GM23338 (cell line): ENCODE results near the gene RTL10. TPM values are rescaled to one million over a fixed set of nuclear protein-coding genes. Genes with fewer than 3 reads are reported as not detected.
A peak's percentile ranks its signal among the peaks of the same experiment; 100 is the strongest.

Experiments
- ATAC-seq: fragments of 200-7000 bp; cut with Tn5 transposase; 3 replicates; pipeline ENCODE4 v1.9.1; 2020
- DNase-seq: peaks from one replicate; pipeline ENCODE4 v3.0.0-alpha.2; 2015; ENCODE audit warnings: low spot score
- H2AFZ ChIP-seq: fragments of 200-600 bp; sonication (generic); 2 replicates; pipeline ENCODE4 v1.8.0; 2016; ENCODE audit warnings: antibody characterized with exemption, mild to moderate bottlenecking, moderate library complexity
- H3F3A ChIP-seq: fragments of 200-600 bp; sonication (generic); replicated peaks from 2 replicates; pipeline ENCODE4 v1.8.0; 2017; ENCODE audit warnings: antibody characterized with exemption, mixed run types, low read depth
- H3K27ac ChIP-seq: fragments of 200-600 bp; sonication (generic); 2 replicates; pipeline ENCODE4 v1.6.1; 2016; ENCODE audit warnings: low read depth
- H3K27me3 ChIP-seq: fragments of 200-600 bp; sonication (generic); 2 replicates; pipeline ENCODE4 v1.8.0; 2016; ENCODE audit warnings: mild to moderate bottlenecking, mixed run types, moderate library complexity; ENCODE audit not compliant: insufficient read depth
- H3K36me3 ChIP-seq: fragments of 200-600 bp; sonication (generic); 2 replicates; pipeline ENCODE4 v1.8.0; 2016; ENCODE audit warnings: mild to moderate bottlenecking; ENCODE audit not compliant: insufficient read depth
- H3K4me1 ChIP-seq: fragments of 200-600 bp; sonication (generic); 2 replicates; pipeline ENCODE4 v1.8.0; 2016; ENCODE audit warnings: mild to moderate bottlenecking, moderate library complexity; ENCODE audit not compliant: insufficient read depth
- H3K4me2 ChIP-seq: fragments of 200-600 bp; sonication (generic); 2 replicates; pipeline ENCODE4 v1.7.1; 2017; ENCODE audit warnings: mixed run types
- H3K4me3 ChIP-seq: fragments of 200-600 bp; sonication (generic); 2 replicates; pipeline ENCODE4 v1.6.1; 2016; ENCODE audit warnings: mixed run types
- H3K79me2 ChIP-seq: fragments of 200-600 bp; sonication (generic); replicated peaks from 2 replicates; pipeline ENCODE4 v1.8.0; 2017; ENCODE audit warnings: mild to moderate bottlenecking; ENCODE audit not compliant: insufficient read depth
- H3K9me2 ChIP-seq: fragments of 200-600 bp; sonication (generic); 2 replicates; pipeline ENCODE4 v1.8.0; 2017; ENCODE audit not compliant: insufficient read depth
- H4K20me1 ChIP-seq: fragments of 200-600 bp; sonication (generic); replicated peaks from 2 replicates; pipeline ENCODE4 v1.8.0; 2017; ENCODE audit warnings: mild to moderate bottlenecking; ENCODE audit not compliant: insufficient read depth
- H3K27ac Mint-ChIP-seq: 2 replicates; pipeline ENCODE4 v1.8.0; 2020; ENCODE audit warnings: inconsistent platforms, mild to moderate bottlenecking, moderate library complexity, mixed read lengths
- H3K27me3 Mint-ChIP-seq: 3 replicates; pipeline ENCODE4 v1.8.0; 2022; ENCODE audit warnings: low read depth, mild to moderate bottlenecking, moderate library complexity, mixed read lengths, inconsistent platforms; ENCODE audit not compliant: insufficient read depth, poor library complexity
- H3K36me3 Mint-ChIP-seq: 3 replicates; pipeline ENCODE4 v1.8.0; 2021; ENCODE audit warnings: low read depth, mild to moderate bottlenecking, inconsistent platforms, moderate library complexity, mixed read lengths
- H3K4me1 Mint-ChIP-seq: 3 replicates; pipeline ENCODE4 v1.8.0; 2020; ENCODE audit warnings: mild to moderate bottlenecking, inconsistent platforms, mixed read lengths
- H3K4me3 Mint-ChIP-seq: 3 replicates; pipeline ENCODE4 v1.8.0; 2021; ENCODE audit warnings: moderate library complexity, mild to moderate bottlenecking, inconsistent platforms, mixed read lengths
- H3K9me3 Mint-ChIP-seq: 3 replicates; pipeline ENCODE4 v1.8.0; 2020; ENCODE audit warnings: moderate library complexity, mild to moderate bottlenecking, inconsistent platforms, mixed read lengths
- CREB1 ChIP-seq: fragments of 250-450 bp; sonication (Bioruptor Pico); IDR thresholded peaks from 2 replicates; pipeline ENCODE4 v1.5.0; 2020; ENCODE audit warnings: low read depth, mild to moderate bottlenecking, moderate library complexity
- EZH2 ChIP-seq: fragments of 200-600 bp; sonication (generic); IDR thresholded peaks from one replicate; pipeline ENCODE4 v1.8.0; 2017; ENCODE audit warnings: antibody characterized with exemption, mild to moderate bottlenecking, low read depth; ENCODE audit not compliant: unreplicated experiment
- STAT1 ChIP-seq: IDR thresholded peaks from one replicate; pipeline ENCODE4 v1.6.1; 2016; ENCODE audit warnings: antibody characterized with exemption; ENCODE audit not compliant: unreplicated experiment
- ZNF114 ChIP-seq: fragments of 250-450 bp; sonication (Bioruptor Pico); IDR thresholded peaks from 2 replicates; pipeline ENCODE4 v1.5.0; 2020; ENCODE audit warnings: mild to moderate bottlenecking, moderate library complexity
- ZNF462 ChIP-seq: fragments of 250-450 bp; sonication (Bioruptor Pico); IDR thresholded peaks from 2 replicates; pipeline ENCODE4 v1.5.0; 2020; ENCODE audit warnings: mild to moderate bottlenecking, moderate library complexity
- polyA plus RNA-seq: library from polyadenylated mRNA; unstranded; fragments of >200 nt; fragmentation: Nextera tagmentation; extraction: Ambion mirVana; gene quantifications from 2 replicates; pipeline ENCODE4 v1.2.1, GENCODE V29; 2016
- total RNA-seq: library from RNA; depleted of rRNA; stranded (reverse); fragments of >200 nt; shearing (Covaris generic); gene quantifications from 2 replicates; pipeline ENCODE4 v1.2.3, GENCODE V29; 2014
- TF ChIP-seq, protein P1 (sequence below), 2 experiments: fragments of 200-600 bp in 1 of 2; sonication (generic) in 1 of 2; conservative IDR thresholded peaks; 2 replicates each; pipeline versions ENCODE4 v1.5.1 to v1.6.1; 2016 to 2017; ENCODE audit warnings: antibody characterized with exemption in 2 of 2, low read depth in 2 of 2, mild to moderate bottlenecking in 2 of 2, moderate library complexity in 1 of 2
- TF ChIP-seq, protein P2 (sequence below): IDR thresholded peaks from one replicate; pipeline ENCODE4 v1.6.1; 2018; ENCODE audit warnings: antibody characterized with exemption; ENCODE audit not compliant: unreplicated experiment

Gene RTL10
- total and polyA plus RNA-seq, 2 experiments from 2014 or later, result 9.4 to 17.4 TPM

- no peak for TF ChIP-seq ZNF462 (CRISPR knock-in tag)
- no peak for TF ChIP-seq EZH2
- TF ChIP-seq, protein P1, sequence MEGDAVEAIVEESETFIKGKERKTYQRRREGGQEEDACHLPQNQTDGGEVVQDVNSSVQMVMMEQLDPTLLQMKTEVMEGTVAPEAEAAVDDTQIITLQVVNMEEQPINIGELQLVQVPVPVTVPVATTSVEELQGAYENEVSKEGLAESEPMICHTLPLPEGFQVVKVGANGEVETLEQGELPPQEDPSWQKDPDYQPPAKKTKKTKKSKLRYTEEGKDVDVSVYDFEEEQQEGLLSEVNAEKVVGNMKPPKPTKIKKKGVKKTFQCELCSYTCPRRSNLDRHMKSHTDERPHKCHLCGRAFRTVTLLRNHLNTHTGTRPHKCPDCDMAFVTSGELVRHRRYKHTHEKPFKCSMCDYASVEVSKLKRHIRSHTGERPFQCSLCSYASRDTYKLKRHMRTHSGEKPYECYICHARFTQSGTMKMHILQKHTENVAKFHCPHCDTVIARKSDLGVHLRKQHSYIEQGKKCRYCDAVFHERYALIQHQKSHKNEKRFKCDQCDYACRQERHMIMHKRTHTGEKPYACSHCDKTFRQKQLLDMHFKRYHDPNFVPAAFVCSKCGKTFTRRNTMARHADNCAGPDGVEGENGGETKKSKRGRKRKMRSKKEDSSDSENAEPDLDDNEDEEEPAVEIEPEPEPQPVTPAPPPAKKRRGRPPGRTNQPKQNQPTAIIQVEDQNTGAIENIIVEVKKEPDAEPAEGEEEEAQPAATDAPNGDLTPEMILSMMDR (conservative IDR thresholded peaks at IDR 0.05; ENCODE audit: low read depth in 2 of 2), result no peak
- TF ChIP-seq CREB1 (CRISPR knock-in tag), result no peak
Measured at GRCh38 chr22:19853058-19853878, 1.4 kb downstream of the RTL10 start (continued).

GRCh38 chr22:19852177-19852781, 2.4 kb downstream of the RTL10 start:
- no peaks in the 10 kb centered on the region; the same call in 1 of the 2 replicates for H3K36me3 ChIP-seq
- Mint-ChIP-seq H3K36me3 (peaks cover 41% of the 10 kb centered on the region), H3K4me1 (peaks cover 31% of the 10 kb centered on the region), H3K9me3 (no peaks in the 10 kb centered on the region; the same call in 2 of the 3 replicates), H3K27ac (no peak overlapping the region), H3K4me3 (peak overlapping the region; percentile 98; the same call in 2 of the 3 replicates), H3K27me3 (peaks cover 21% of the 10 kb centered on the region)
- peaks cover 45% of the 10 kb centered on the region for H3K79me2 ChIP-seq
- no peak overlapping the region for H3K4me2 ChIP-seq
- DNase-seq (no peak), ATAC-seq (no peak)
- H3K27me3 ChIP-seq, result no peaks in the 10 kb centered on the region
- no peak overlapping the region; the same call in 1 of the 2 replicates for H3K4me3 ChIP-seq
- no peak overlapping the region for H2AFZ ChIP-seq
- peaks cover 4% of the 10 kb centered on the region; the same call in 1 of the 2 replicates for H4K20me1 ChIP-seq
- no peaks in the 10 kb centered on the region for H3K9me2 ChIP-seq
- 0 out of 2 replicates have a peak, but pooled peaks cover 4% of the 10 kb centered on the region for H3F3A ChIP-seq
- H3K4me1 ChIP-seq, result peaks cover 19% of the 10 kb centered on the region; the same call in 1 of the 2 replicates
- H3K27ac ChIP-seq, result no peak overlapping the region
- TF ChIP-seq EZH2 (no peak), STAT1 (no peak), ZNF114 (no peak)
- TF ChIP-seq, protein P2, sequence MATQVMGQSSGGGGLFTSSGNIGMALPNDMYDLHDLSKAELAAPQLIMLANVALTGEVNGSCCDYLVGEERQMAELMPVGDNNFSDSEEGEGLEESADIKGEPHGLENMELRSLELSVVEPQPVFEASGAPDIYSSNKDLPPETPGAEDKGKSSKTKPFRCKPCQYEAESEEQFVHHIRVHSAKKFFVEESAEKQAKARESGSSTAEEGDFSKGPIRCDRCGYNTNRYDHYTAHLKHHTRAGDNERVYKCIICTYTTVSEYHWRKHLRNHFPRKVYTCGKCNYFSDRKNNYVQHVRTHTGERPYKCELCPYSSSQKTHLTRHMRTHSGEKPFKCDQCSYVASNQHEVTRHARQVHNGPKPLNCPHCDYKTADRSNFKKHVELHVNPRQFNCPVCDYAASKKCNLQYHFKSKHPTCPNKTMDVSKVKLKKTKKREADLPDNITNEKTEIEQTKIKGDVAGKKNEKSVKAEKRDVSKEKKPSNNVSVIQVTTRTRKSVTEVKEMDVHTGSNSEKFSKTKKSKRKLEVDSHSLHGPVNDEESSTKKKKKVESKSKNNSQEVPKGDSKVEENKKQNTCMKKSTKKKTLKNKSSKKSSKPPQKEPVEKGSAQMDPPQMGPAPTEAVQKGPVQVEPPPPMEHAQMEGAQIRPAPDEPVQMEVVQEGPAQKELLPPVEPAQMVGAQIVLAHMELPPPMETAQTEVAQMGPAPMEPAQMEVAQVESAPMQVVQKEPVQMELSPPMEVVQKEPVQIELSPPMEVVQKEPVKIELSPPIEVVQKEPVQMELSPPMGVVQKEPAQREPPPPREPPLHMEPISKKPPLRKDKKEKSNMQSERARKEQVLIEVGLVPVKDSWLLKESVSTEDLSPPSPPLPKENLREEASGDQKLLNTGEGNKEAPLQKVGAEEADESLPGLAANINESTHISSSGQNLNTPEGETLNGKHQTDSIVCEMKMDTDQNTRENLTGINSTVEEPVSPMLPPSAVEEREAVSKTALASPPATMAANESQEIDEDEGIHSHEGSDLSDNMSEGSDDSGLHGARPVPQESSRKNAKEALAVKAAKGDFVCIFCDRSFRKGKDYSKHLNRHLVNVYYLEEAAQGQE, result no peak
